Stimulated activated CD8-positive, alpha-beta memory T cell treated with anti-CD3 and anti-CD28 coated beads, Interleukin-15, amount 100 ng/mL, for 48 hours (primary cell): ENCODE results near the gene SHROOM3.

Experiments used
- DNase-seq, 2 donors: peaks; one replicate each; pipeline ENCODE4 v3.0.0-alpha.2; 2020; ENCODE audit warnings: low read depth in 2 of 2

SHROOM3 gene

DNA sequence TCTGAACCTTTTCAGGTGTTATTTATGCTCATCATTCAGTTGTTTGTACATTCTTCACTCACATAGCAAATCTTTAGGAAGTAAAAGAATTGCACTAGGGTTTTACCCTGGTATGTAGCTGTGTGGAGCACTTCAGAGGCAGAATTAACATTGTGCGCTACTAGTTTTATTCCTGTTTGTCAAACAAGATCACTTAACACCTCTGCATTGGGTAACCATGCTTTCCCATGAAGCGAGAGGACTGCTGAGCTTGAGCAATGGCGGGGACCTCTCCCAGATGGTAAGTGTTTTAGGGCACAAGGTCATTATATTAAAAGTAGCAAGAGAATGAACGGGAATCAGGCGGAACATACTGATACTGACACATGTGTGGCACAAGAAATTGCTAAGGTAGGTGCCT is 59.2 kb downstream of the SHROOM3 start:
- no peak for DNase-seq

GRCh38 chr4:76494871-76495590 is 60.0 kb downstream of the SHROOM3 start:
- no peak for DNase-seq

DNA sequence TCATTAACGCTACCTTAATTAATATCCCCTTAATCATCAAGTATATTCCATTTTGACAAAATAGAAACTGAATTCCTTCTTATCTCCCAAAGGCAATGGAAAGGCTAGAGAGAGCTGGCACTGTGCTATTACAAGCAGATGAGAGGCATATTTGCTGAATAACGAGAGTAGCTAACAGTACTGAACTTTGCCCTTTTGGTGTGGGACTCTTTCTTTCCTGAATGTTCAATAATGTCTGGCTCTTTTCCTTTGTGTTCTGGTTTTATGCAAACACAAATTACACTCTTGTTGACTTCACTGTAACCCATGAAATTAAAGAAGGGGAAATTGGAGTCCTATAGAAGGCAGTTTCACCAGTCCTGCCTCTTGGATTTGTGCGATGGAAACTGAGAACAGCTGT is 63.5 kb downstream of the SHROOM3 start:
- no peak for DNase-seq

GRCh38 chr4:76499461-76499860 is 64.4 kb downstream of the SHROOM3 start:
- DNase-seq = no peak

- DNase-seq = no peak
Observed at GRCh38 chr4:76502886-76503285, 67.9 kb downstream of the SHROOM3 start.

- no peak for DNase-seq
Observed at GRCh38 chr4:76504613-76505465, 69.8 kb downstream of the SHROOM3 start.

DNA sequence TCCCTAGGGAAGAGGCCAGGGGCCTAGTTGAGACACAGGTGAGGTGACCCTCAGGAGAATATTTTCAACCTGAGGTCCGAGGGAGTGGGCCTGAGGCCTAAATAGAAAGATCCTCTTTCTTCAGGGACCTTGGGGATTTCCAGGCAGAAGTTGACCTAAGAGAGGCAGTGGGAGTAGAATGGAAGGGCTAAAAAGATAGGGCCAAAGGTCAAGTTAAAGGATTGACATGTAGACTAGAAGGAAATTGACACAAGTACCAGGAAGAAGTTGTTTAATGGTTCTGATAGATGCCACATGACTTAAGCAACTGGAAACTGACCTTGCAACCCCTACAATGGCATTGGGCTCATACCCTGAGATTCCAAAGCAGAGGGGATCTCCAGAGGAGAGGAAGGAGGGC is 76.9 kb downstream of the SHROOM3 start:
- no peak for DNase-seq

DNA sequence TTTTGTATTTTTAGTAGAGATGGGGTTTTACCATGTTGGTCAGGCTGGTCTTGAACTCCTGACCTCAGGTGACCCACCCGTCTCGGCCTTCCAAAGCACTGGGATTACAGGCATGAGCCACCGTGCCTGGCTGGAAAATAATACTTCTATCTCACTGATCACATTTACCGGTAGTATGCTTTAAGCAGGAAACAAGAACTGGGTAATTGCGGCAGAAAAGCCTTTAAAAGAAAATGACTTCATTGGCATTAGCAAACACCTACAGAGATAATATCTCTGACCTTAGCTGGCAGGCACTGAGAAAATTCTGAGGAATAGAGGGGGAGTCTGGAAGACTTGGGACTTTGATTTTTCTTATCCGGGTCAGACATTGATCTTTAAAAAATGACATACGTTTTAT is 78.5 kb downstream of the SHROOM3 start:
- no peak for DNase-seq

GRCh38 chr4:76514087-76514486 is 79.1 kb downstream of the SHROOM3 start:
- no peak for DNase-seq

GRCh38 chr4:76515975-76516843 is 81.2 kb downstream of the SHROOM3 start:
- no peak for DNase-seq

DNA sequence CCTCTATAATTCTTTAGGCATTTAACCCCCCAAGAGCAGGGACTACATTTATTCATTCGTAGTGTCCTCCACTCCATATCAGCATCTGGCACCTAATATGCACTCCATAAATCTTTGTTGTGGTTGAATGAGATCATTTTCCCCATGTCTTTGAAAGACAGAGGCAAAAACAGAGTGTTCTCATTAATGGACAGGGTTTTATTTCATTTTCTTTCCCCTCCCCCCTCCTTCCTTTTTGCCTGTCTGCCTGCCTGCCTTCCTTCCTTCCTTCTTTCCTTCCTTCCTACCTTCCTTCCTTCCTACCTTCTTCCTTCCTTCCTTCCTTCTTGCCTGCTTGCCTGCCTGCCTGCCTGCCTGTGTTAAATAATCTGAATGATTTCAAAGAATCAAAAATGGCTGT is 83.2 kb downstream of the SHROOM3 start:
- DNase-seq = no peak

DNA sequence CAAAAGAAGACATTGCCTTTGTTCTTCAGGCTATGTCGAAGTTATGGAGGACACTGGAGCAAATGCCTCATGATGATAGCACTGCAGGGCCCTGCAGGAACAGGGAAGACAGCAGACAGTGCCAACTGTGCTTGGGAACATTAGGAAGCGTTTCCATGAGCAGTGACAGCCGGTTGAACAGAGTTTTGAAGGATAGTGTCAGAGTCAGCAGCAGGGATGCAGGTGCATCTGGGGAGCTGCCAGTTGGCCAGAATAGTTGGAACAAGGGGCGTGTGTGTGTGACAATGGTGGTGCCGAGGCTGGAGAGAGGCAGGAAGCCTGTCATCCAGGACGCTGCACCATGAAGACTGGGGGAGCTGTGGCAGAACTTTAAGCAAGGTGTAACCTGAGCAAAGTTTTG is 88.6 kb downstream of the SHROOM3 start:
- DNase-seq = no peak

DNA sequence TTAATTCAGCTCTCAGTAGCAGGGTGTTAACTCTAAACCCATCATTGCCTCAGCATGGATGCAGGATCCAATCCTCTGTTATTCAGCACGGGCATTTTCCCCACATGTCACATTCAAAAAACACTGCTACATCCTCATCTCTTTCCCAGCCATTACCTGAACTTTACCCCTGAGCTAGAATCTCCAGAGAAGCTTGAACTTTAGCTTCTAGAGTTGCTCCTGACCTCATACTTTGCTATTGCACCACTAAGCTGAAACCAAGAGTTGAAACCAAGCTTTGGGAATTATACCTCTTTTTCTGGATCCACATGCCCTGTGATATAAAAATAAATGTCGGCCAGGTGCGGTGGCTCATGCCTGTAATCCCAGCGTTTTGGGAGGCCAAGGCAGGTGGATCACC is 90.7 kb downstream of the SHROOM3 start:
- no peak for DNase-seq

GRCh38 chr4:76526585-76526990 is 91.6 kb downstream of the SHROOM3 start:
- no peak for DNase-seq

GRCh38 chr4:76527666-76528065 is 92.6 kb downstream of the SHROOM3 start:
- no peak for DNase-seq

DNA sequence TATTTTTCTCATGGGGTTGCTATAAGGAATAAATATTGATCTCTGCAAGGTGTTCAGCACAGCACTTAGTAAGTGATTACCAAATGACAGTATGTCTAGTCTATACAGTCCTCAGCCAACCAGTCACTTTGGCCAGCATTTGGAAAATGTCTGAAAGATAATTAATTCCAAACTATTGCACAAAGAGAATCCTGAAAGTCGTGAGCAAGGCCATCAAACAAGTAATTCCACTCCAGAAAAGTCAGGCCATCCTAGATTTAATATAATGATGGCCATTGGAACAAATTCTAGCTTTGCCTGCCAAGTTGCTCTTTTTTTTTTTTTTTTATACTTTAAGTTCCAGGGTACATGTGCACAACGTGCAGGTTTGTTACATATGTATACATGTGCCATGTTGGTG is 96.6 kb downstream of the SHROOM3 start:
- DNase-seq = no peak

DNA sequence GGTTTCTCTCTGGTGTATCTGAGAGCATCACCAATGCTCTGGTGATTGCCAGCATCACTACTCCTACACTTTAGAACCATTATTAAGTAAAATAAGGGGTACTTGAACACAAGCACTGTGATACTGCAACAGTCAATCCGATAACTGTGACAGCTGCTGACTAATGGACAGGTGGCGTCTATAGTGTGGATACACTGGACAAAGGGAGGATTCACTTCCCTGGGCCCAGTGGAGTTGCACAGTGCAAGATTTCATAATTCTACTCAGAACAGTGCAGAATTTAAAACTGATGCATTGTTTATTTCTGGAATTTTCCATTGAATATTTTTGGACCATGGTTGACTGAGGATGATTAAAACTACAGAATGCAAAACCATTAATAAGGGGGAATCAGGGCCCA is 97.8 kb downstream of the SHROOM3 start:
- DNase-seq = no peak

DNA sequence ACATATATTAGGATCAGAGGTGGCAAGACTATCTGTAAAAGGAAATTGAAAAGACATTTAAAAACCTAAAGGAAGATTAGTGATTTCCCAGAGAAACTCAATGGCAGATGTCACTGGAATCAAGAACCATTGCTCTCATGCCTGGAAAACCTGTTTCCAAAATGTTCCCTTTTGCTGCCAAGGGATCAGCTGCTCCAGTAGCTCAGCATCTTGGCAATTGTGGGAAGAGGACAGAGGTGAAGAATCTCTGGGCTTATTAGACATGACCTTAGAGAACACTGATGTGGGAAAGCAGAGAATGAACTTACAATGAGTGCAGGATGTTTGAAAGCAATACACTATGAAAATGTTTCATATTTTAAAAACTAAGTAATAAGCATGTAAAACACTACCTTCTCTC is 98.3 kb downstream of the SHROOM3 start:
- no peak for DNase-seq

DNA sequence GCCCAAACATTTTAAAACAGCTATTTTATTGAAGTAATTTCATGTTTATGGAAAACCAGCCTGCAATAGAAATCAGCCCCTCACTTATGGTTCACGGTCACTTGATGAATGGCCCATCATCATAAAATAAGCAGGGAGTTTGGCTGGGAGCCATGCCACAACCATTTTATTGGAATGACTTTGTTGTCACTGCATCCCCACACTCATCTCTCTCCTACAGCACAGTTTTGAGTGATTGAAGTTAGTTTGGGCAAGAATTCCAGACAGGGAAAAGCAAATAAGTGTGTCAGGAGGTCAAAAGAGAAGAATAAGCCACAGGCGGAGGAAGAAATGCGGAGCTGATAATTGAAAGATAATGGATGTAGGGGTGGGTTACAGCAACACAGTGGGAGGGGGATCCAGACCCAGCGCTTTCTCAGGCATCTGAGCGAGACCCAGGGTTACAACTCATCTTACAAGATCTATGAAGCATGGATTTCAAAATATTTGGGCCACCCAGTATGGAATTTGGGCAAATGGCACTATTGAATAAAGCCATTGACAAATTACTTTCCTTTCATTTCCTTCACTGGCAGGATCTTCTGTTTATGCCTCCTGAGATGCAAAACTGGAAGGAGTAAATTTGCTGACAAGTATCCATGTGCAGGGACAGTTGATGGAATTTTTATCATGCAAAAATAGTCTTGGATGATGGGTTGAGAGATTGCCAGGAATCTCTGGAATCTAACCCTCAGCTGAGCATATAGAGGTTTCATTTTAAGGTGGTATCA is 100.8 kb downstream of the SHROOM3 start:
- no peak for DNase-seq

DNA sequence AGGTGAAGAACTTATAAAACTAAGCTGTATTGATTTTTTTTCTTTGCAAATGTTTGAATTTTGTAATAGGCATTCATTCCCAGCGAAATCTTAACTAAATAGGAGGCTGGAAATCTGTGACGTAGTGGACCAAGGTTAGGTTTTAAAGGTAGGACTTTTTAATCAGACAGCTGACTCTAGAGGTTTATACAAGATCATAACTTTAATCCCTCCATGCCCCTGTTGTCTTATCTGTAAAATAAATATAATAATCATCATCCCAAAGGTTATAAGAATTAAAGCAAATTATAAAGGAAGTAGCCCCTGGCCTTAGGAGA is 101.3 kb downstream of the SHROOM3 start:
- DNase-seq = no peak

DNA sequence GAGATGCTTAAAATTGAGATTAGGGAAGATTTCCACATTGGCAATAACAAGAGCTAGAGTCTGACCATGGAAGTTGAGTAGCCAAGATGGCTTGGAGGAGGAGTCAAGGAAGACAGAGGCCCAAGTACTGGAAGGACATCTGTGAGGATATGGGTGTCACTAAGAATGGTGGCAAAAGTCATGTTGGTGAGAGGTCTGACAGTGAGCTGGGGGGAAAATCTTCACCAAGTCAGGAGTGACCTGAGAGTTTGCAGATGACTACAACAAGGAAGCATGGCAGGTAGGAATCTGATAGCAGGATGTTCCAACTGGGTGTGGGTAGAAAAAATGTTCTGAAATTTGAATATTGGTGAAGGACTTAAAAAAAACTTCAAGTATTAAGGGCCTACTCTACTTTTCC is 103.3 kb downstream of the SHROOM3 start:
- DNase-seq = no peak

DNA sequence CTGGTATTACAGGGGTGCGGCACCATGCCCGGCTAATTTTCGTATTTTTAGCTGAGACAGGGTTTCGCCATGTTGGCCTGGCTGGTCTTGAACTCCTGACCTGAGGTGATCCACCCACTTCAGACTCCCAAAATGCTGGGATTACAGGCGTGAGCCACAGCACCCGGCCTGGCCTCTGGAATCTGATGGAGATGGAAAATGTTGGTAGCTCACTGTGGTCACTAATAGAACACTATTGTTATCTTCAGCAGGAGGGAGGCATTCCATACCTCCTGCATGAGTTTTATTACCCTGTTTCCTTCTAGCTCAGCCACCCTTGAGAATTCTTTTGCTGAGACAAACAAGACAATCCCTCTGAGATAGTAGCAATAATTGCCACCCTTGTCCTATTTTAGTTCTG is 105.0 kb downstream of the SHROOM3 start:
- no peak for DNase-seq
